ENCODE data around the gene TNPO1.
A peak's percentile ranks its signal among the peaks of the same experiment; 100 is the strongest.
"Not testable (repeated sequence)": the region's sequence is repeated elsewhere in the genome, so short reads cannot be mapped to it uniquely, and the experiment has no call there.

Gene TNPO1

GRCh38 chr5:72816284-72817075 is at the start of gene TNPO1:
Gene TNPO1 (plus strand): TSS chr5:72816661. CDS start chr5:72816738, 77 bp downstream.
- DNase-seq (ENCODE audit: low spot score), result peak; percentile 98

DNA sequence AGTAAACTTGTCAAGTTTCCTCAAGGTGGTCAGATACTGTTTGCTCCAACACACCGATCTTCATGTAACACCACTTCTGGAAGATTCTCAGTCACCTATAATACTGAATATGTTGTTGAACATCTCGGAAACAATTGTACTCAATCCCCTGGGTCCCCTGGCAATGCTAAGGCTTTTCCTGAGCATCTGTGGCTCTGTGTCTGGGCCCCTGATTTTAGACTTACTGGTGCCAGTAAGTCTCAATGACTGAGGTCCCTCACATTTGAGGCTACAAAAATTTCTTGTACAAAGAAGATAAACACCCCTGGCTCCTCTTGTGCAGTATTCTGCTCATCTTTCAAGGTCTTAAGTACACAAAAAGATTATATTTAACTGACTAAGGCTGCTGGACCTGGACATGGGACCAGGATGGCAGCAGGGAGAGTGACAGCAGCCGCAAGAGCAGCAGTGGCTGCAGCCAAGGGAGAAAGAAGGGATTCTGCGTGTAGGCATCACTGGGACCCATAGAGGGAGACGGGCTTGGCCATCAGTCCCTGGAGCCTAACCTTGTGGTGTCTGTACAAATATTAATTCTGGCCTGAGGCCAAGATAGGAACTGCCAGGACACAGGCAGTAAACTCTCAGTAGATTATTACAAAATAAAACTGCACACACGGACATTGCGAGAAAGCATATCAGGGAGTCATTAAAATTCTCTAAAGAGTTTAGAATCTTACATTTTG is 49.0 kb upstream of the TNPO1 start:
- no peak for DNase-seq (ENCODE audit: low spot score)

DNA sequence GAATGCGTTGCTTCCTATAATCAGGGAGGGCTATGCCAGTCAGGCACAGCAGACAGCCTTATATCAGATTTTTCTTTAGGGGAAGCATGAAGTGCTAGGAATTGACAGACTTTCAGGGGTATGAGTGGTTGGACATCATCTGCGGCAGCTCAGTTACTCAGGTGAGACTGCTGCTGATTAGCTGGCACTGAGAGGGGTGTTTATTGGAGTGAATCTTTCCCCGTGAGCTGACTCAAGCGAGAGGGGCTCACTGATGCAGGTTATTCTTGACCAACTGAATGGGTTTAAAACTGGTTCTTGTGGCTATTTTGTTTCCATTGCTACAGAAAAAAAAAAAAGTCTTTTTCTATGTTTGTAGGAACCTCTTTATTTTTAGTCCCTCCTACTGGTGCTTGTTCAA is 46.2 kb upstream of the TNPO1 start:
- DNase-seq (ENCODE audit: low spot score), result no peak

DNA sequence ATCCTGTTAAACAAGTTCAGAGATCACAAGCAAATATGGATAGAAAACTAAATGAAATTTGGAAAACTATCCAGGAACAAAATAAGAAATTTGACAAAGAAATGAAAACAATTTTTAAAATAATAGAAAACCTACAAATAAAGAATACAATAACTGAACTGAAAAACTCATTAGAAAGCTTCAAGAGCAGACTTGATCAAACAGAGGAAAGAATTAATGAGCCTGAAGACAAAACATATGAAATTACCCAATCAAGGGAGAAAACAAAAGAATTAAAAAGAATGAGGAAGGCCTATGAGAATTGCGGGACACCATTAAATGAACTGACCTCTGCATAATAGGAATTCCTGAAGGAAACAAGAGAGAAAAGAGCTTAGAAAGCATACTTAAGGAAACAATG is 39.8 kb upstream of the TNPO1 start:
- DNase-seq (ENCODE audit: low spot score), result no peak

GRCh38 chr5:72779520-72779919 is 36.9 kb upstream of the TNPO1 start:
- no peak for DNase-seq (ENCODE audit: low spot score)

DNA sequence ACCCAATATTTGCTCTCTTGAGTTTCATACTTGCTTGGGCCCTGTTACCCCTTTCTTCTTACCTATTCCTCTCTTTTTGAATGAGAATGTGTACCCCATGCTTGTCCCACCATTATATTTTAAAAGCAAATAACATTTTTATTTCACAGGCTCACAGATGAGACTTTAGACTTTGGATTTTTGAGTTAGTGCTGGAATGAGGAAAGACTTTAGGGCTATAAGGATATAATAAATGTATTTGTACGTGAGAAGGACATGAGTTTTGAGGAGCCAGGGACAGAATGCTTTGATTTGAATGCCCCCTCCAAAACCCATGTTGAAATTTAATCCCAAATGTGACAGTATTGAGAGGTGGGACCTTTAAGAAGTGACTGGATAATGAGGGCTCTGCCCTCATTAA is 33.1 kb upstream of the TNPO1 start:
- DNase-seq (ENCODE audit: low spot score), result no peak

GRCh38 chr5:72784129-72784528 is 32.3 kb upstream of the TNPO1 start:
- DNase-seq (ENCODE audit: low spot score), result no peak

DNA sequence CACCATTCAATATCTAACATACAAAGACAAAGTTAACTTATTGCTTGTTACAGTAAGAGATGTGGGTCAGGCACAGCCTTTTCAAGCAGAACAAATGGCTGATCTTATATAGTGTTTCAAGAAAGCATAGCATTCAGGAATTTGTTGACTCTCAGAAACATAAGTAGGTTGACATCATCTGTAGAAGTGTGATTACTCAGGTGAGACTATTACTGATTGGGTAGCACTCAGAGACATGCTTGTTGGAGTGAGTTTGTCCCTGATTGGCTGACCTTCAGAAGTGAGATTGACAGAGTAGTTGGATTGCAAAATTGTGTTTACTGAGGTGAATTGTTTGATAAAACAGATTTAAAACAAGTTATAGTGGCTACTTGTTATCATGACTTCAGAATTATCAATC is 30.7 kb upstream of the TNPO1 start:
- DNase-seq (ENCODE audit: low spot score), result no peak

DNA sequence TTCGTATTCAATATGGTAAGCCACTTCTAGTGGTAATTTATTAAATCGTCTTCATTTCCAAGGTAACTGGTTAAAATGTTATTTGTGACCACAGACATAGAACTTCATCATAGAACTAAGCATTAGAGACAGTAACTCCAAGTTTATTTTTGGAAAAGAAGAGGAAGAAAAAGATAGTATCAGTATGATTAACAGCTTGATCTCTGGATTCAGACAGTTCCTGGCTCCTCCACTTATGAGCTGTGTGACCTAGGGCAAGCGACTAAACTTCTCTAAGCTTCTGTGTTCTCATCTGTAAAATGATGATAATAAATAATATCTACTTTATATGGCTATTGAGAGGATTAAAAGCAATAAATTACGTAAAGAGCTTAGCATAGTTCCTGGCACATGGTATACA is 29.8 kb upstream of the TNPO1 start:
- DNase-seq (ENCODE audit: low spot score), result no peak

DNA sequence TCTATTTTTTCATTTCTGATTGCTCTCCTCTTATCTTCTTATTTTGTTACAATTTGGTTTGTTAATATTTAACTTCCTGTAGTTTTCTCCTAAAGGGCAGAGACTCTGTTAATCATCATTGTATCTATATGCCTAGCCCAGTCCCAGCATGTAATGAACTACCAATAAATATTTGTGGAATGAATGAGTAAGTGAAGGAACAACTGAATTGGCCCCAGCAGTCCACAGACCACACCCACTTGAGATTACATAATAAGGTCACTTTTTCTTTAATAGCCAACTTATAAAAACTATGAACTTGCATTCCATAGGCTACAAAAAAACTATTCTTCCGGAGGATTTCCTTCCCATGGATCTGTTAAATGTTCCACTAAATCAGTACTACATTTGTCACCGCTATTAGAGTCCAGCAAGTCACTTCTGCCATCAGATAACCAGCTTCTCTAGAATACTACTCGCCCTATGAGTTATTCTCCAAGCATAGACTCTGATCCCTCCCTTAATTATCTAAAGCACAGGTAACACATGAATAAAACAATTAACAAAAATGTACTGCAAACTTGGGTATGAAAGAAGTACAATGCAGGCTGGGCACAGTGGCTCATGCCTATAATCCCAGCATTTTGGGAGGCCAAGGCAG is 27.5 kb upstream of the TNPO1 start:
- DNase-seq (ENCODE audit: low spot score), result no peak

- no peak for DNase-seq (ENCODE audit: low spot score)
These were observed 26.3 kb upstream of the TNPO1 start for GRCh38 chr5:72790186-72790585.

DNA sequence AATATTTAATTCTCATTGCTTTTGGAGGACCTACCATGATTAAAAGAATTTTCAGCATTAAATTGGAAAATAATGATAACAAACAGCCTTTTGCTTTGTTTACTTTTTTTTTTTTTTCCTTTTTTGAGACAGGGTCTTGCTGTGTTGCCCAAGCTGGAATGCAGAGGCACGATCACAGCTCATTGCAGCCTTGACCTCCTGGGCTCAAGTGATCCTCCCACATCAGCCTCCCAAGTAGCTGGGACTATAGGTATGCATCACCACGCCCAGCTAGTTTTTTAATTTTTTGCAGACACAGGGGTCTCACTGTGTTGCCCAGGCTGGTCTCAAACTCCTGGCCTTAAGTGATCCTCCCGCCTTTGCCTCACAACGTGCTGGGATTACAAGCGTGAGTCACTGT is 23.8 kb upstream of the TNPO1 start:
- DNase-seq (ENCODE audit: low spot score), result not testable (repeated sequence)

DNA sequence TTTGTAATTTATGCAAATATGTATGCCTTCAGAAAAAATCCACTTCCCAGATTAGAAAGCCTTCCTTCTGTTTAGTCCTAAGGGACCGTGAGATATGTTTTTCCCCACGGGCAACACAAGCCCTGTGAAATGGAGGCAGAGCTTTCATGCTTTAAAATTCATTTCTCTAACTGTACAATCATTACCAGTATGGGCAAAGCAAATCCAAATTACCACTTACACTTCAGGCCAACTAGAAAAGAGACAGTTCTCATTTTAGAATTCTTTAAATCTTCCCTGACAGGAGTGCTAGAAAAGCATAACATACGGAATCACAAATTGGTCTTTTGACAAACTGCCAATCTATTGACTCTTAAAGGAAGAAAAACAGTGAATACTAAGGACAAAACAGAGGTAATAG is 20.5 kb upstream of the TNPO1 start:
- DNase-seq (ENCODE audit: low spot score), result no peak

- no peak for DNase-seq (ENCODE audit: low spot score)
These were observed 16.7 kb upstream of the TNPO1 start for GRCh38 chr5:72799721-72800120.

DNA sequence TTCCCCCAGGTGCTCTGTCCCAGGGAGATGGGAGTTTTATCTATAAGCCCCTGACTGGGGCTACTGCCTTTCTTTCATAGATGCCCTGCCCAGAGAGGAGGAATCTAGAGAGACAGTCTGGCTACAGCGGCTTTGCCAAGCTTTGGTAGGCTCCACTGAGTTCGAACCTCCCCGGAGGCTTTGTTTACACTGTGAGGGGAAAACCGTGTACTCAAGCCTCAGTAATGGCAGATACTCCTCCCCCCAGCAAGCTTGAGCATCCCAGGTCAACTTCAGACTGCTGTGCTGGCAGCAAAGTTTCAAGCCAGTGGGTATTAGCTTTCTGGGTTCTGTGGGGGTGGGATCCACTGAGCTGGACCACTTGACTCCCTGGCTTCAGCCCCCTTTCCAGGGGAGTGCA is 7.8 kb upstream of the TNPO1 start:
- DNase-seq (ENCODE audit: low spot score), result not testable (repeated sequence)

- no peak for DNase-seq (ENCODE audit: low spot score)
These were observed 4.6 kb upstream of the TNPO1 start for GRCh38 chr5:72811849-72812248.

GRCh38 chr5:72812488-72812887 is 4.0 kb upstream of the TNPO1 start:
- no peak for DNase-seq (ENCODE audit: low spot score)

DNA sequence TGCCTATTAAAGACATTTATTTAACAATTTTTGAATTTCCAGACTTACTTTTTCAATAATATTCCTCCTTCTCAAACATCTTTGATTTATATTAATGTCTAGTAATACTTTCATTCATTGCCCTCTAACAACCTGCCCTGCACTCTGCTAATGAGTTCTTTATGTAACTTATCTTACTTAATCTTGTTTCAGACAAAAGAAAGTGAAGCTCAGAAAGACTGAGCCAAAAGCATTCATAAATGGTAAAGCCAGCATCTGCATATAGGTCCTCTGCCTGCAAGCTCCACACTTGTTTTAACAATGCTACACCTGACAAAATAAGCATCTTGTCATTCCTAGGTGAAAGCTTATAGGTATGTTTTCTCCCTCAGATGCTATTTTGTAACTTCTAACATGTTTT is 2.4 kb upstream of the TNPO1 start:
- no peak for DNase-seq (ENCODE audit: low spot score)

DNA sequence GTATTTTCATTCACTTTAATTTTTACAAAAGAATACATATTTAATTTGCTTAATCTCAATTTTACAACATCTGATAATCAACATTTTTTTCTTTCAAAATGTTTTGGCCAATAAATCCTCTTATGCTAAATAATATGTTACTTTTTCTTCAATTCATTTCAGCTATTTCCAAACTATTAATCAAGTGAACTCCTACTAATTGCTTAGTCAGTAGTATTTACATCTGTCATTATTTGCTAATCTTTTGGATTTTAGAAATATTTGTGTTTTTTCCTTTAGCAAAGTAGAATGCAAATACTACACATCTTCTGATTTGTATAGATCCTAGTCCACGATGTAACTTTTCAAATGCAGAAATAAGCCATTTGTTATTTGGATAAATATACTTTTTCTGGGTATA is 1.6 kb upstream of the TNPO1 start:
- no peak for DNase-seq (ENCODE audit: low spot score)

- DNase-seq (ENCODE audit: low spot score), result no peak
These were observed 729 bp upstream of the TNPO1 start for GRCh38 chr5:72815580-72816283.

DNA sequence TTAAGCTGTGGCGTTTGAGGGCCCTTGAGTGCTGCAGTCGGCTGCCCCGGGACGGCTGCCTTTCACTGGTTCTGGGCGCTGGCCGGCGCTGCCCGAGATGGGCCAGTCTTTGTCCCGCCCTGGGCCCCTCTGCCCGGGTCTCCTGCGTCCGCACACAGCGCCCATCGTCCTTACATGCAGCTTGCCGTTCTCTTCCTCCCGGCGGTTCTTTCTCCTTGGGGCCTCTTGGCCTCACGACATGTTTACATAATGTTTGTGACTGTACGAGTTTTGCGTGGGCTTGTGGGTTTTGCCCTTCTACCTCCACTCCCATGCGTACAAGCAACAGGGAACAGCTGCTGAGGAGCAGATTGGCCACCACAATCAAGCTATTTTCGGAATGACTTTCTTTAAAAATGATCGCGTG is 618 bp downstream of the TNPO1 start:
- DNase-seq (ENCODE audit: low spot score), result no peak

- DNase-seq (ENCODE audit: low spot score), result no peak
These were observed 1.3 kb downstream of the TNPO1 start for GRCh38 chr5:72817671-72818266.

All from left forelimb (tissue), 1 donor.